Ishikawa (cell line): ENCODE measurements around the gene RAD1.

Experiments used
- CEBPB ChIP-seq: IDR thresholded peaks from 2 replicates; pipeline ENCODE4 v1.6.1; 2012
- CREB1 ChIP-seq: IDR thresholded peaks from 2 replicates; pipeline ENCODE4 v1.6.1; 2012; ENCODE audit warnings: low read depth
- EGR1 ChIP-seq: IDR thresholded peaks from 2 replicates; pipeline ENCODE4 v1.6.1; 2012
- EP300 ChIP-seq: IDR thresholded peaks from 2 replicates; pipeline ENCODE4 v1.6.1; 2012; ENCODE audit warnings: borderline replicate concordance
- FOXM1 ChIP-seq: IDR thresholded peaks from 2 replicates; pipeline ENCODE4 v1.6.1; 2012; ENCODE audit warnings: low read depth, borderline replicate concordance
- MAX ChIP-seq: IDR thresholded peaks from 2 replicates; pipeline ENCODE4 v1.6.1; 2012
- NFIC ChIP-seq: IDR thresholded peaks from 2 replicates; pipeline ENCODE4 v1.6.1; 2012
- RAD21 ChIP-seq: IDR thresholded peaks from 2 replicates; pipeline ENCODE4 v1.6.1; 2012; ENCODE audit warnings: low read depth
- REST ChIP-seq: IDR thresholded peaks from 2 replicates; pipeline ENCODE4 v1.6.1; 2012; ENCODE audit warnings: low read depth, mild to moderate bottlenecking
- TAF1 ChIP-seq: IDR thresholded peaks from 2 replicates; pipeline ENCODE4 v1.6.1; 2012; ENCODE audit warnings: low read depth, mild to moderate bottlenecking
- TCF12 ChIP-seq: IDR thresholded peaks from 2 replicates; pipeline ENCODE4 v1.6.1; 2012; ENCODE audit warnings: low read depth
- TEAD4 ChIP-seq: IDR thresholded peaks from 2 replicates; pipeline ENCODE4 v1.6.1; 2012
- USF1 ChIP-seq: IDR thresholded peaks from 2 replicates; pipeline ENCODE4 v1.6.1; 2012
- YY1 ChIP-seq: IDR thresholded peaks from 2 replicates; pipeline ENCODE4 v1.6.1; 2012; ENCODE audit warnings: low read depth
- ZBTB7A ChIP-seq: IDR thresholded peaks from 2 replicates; pipeline ENCODE4 v1.6.1; 2012; ENCODE audit warnings: low read depth

RAD1 gene

GRCh38 chr5:34889394-34889793, 25.9 kb downstream of the RAD1 start:
- TF ChIP-seq TAF1 (no peak), ZBTB7A (no peak), NFIC (no peak), CREB1 (no peak), REST (no peak), EGR1 (no peak)

- TF ChIP-seq TCF12 (no peak), CREB1 (no peak), YY1 (no peak), RAD21 (no peak), FOXM1 (no peak), CEBPB (no peak), ZBTB7A (no peak), TEAD4 (no peak), EP300 (no peak), MAX (no peak), NFIC (no peak), REST (no peak), EGR1 (no peak), USF1 (no peak)
Measured at GRCh38 chr5:34886392-34887119, 28.7 kb downstream of the RAD1 start.

- no peak for TF ChIP-seq RAD21
- TF ChIP-seq CREB1, result no peak
- no peak for TF ChIP-seq MAX
- no peak for TF ChIP-seq NFIC
- TF ChIP-seq YY1, result no peak
- TF ChIP-seq EGR1, result no peak
- TF ChIP-seq EP300, result no peak
- TF ChIP-seq FOXM1, result no peak
- TF ChIP-seq TEAD4, result no peak
- no peak for TF ChIP-seq TCF12
- TF ChIP-seq CEBPB, result no peak
- TF ChIP-seq ZBTB7A, result no peak
- TF ChIP-seq TAF1, result no peak
- TF ChIP-seq REST, result no peak
- TF ChIP-seq USF1, result no peak
Measured at GRCh38 chr5:34881246-34881645, 34.1 kb downstream of the RAD1 start.

- no peak for TF ChIP-seq REST
- no peak for TF ChIP-seq USF1
- TF ChIP-seq ZBTB7A, result no peak
- no peak for TF ChIP-seq CEBPB
- no peak for TF ChIP-seq TCF12
- TF ChIP-seq YY1, result no peak
- TF ChIP-seq EP300, result no peak
- no peak for TF ChIP-seq TEAD4
- no peak for TF ChIP-seq FOXM1
- TF ChIP-seq NFIC, result no peak
- no peak for TF ChIP-seq MAX
Measured at GRCh38 chr5:34876275-34876674, 39.0 kb downstream of the RAD1 start.
